ENCODE measurements around the gene TTC23L. TPM values are rescaled to one million over a fixed set of nuclear protein-coding genes. Genes with fewer than 3 reads are reported as not detected.

TTC23L gene
- polyA plus RNA-seq, 2 of the 4 experiments (the other 2 are of a cell fraction): 0.17 to 0.59 TPM

- DNase-seq (ENCODE audit: low read depth in 1 of 2, low spot score in 1 of 2) (peak; percentile 62 to 72), ATAC-seq (peak; percentile 83 to 87), FAIRE-seq (no peak)
- 20% methylated on average over 3 of the region's 3 CpGs for WGBS (ENCODE audit: missing lambda C conversion rate)
- Histone ChIP-seq H3K4me1 (peaks cover 25% of the 10 kb centered on the region), H3K4me2 (peak overlapping the region; percentile 44), H3K27ac (peak overlapping the region in 1 of 2 experiments; percentile 60; a peak in 2 of 6 replicates), H3K4me3 (no peak overlapping the region), H3K9me3 (no peaks in the 10 kb centered on the region)
- ChIA-PET POLR2A (interaction anchor here (1.5 kb wide), 1 partner anchor 8 kb away, joined by 8 read pairs; the partner anchor contains the start of genes BRIX1 and RAD1), CTCF (interaction anchor here (1.0 to 2.3 kb wide), 4 partner anchors 25 to 438 kb away, joined by 4 to 9 read pairs (median 6); no protein-coding TSS in a partner anchor)
- TF ChIP-seq JUNB (IDR thresholded peaks at IDR 0.05) (peak; percentile 70), FOSL2 (IDR thresholded peaks at IDR 0.05) (peak; percentile 95), FOSL2 (CRISPR knock-in tag; IDR thresholded peaks at IDR 0.05) (peak; percentile 99), RNF2 (IDR thresholded peaks at IDR 0.05; ENCODE audit: borderline replicate concordance, low read depth) (no peak)
Measured at GRCh38 chr5:34923694-34924461, 84.9 kb downstream of the TTC23L start.

- no peak overlapping the region for H3K4me3 ChIP-seq
- FAIRE-seq (no peak), ATAC-seq (no peak), DNase-seq (ENCODE audit: low read depth in 1 of 2, low spot score in 1 of 2) (no peak)
- TF ChIP-seq EHMT2 (IDR thresholded peaks at IDR 0.05; ENCODE audit: low read depth) (no peak), PBX3 (IDR thresholded peaks at IDR 0.05) (no peak), KDM5A (IDR thresholded peaks at IDR 0.05) (no peak), HES2 (IDR thresholded peaks at IDR 0.05) (no peak), ESRRA (IDR thresholded peaks at IDR 0.05; ENCODE audit: borderline replicate concordance, low read length) (no peak), GATA3 (IDR thresholded peaks at IDR 0.05; ENCODE audit: borderline replicate concordance) (no peak), NR3C1 (IDR thresholded peaks at IDR 0.05) (no peak), JUNB (IDR thresholded peaks at IDR 0.05) (no peak), CBX8 (IDR thresholded peaks at IDR 0.05) (no peak), RARB (CRISPR knock-in tag; IDR thresholded peaks at IDR 0.05) (no peak), EHF (CRISPR knock-in tag; IDR thresholded peaks at IDR 0.05) (no peak), MAZ (IDR thresholded peaks at IDR 0.05; ENCODE audit: borderline replicate concordance, low read depth, low read length) (no peak)
- POLR2A ChIA-PET: interaction anchor here (1.5 kb wide), 1 partner anchor 9 kb away, joined by 8 read pairs; the partner anchor contains the start of genes BRIX1 and RAD1
- CTCF ChIA-PET: interaction anchor here (2.3 kb wide), 1 partner anchor 26 kb away, joined by 5 read pairs; no protein-coding TSS in a partner anchor
- peak overlapping the region; percentile 44 for H3K4me2 ChIP-seq
- H3K4me1 ChIP-seq: peaks cover 21% of the 10 kb centered on the region
- H3K9me3 ChIP-seq: no peaks in the 10 kb centered on the region
- no peak overlapping the region for H3K27ac ChIP-seq
Measured at GRCh38 chr5:34924462-34924765, 85.5 kb downstream of the TTC23L start.

- no peak overlapping the region for H3K4me2 ChIP-seq
- no peak overlapping the region for H3K4me3 ChIP-seq
- H3K9me3 ChIP-seq: no peaks in the 10 kb centered on the region
- FAIRE-seq (no peak), ATAC-seq (no peak), DNase-seq (ENCODE audit: low read depth in 1 of 2, low spot score in 1 of 2) (no peak)
- H3K27ac ChIP-seq: no peak overlapping the region
- peaks cover 30% of the 10 kb centered on the region for H3K4me1 ChIP-seq
- ChIA-PET CTCF (no interaction called here), POLR2A (no interaction called here)
- TF ChIP-seq HEYL (CRISPR knock-in tag; IDR thresholded peaks at IDR 0.05): no peak
- TF ChIP-seq GATA3 (IDR thresholded peaks at IDR 0.05; ENCODE audit: borderline replicate concordance): no peak
- TF ChIP-seq JUNB (IDR thresholded peaks at IDR 0.05): no peak
- no peak for TF ChIP-seq PBX3 (IDR thresholded peaks at IDR 0.05)
- no peak for TF ChIP-seq MYC (IDR thresholded peaks at IDR 0.05; ENCODE audit: borderline replicate concordance, low read length)
- TF ChIP-seq FOSB (CRISPR knock-in tag; IDR thresholded peaks at IDR 0.05): no peak
- no peak for TF ChIP-seq RCOR1 (IDR thresholded peaks at IDR 0.05; ENCODE audit: low read depth, low read length)
- TF ChIP-seq RNF2 (IDR thresholded peaks at IDR 0.05; ENCODE audit: borderline replicate concordance, low read depth): no peak
- no peak for TF ChIP-seq FOXS1 (CRISPR knock-in tag; IDR thresholded peaks at IDR 0.05)
- TF ChIP-seq ZSCAN20 (CRISPR knock-in tag; IDR thresholded peaks at IDR 0.05): no peak
- TF ChIP-seq EHF (CRISPR knock-in tag; IDR thresholded peaks at IDR 0.05): no peak
- no peak for TF ChIP-seq KDM1A (IDR thresholded peaks at IDR 0.05; ENCODE audit: low read depth)
- no peak for TF ChIP-seq TFCP2L1 (CRISPR knock-in tag; IDR thresholded peaks at IDR 0.05)
- TF ChIP-seq ESRRA (IDR thresholded peaks at IDR 0.05; ENCODE audit: borderline replicate concordance, low read length): no peak
- TF ChIP-seq NPAS2 (CRISPR knock-in tag; IDR thresholded peaks at IDR 0.05; ENCODE audit: borderline replicate concordance): no peak
- TF ChIP-seq HMGXB4 (CRISPR knock-in tag; IDR thresholded peaks at IDR 0.05; ENCODE audit: borderline replicate concordance): no peak
- no peak for TF ChIP-seq BCL3 (IDR thresholded peaks at IDR 0.05)
- WGBS (ENCODE audit: missing lambda C conversion rate): 84% methylated on average over 3 of the region's 3 CpGs
Measured at GRCh38 chr5:34926318-34926888, 87.4 kb downstream of the TTC23L start.
